H9 (cell line): ENCODE data around the gene ARHGAP9. TPM values are rescaled to one million over a fixed set of nuclear protein-coding genes. Genes with fewer than 3 reads are reported as not detected.

Source experiments
- DNase-seq: peaks from one replicate; pipeline ENCODE4 v3.0.0-alpha.2; 2017
- H2AFZ ChIP-seq: one replicate; pipeline ENCODE4 v1.6.1; 2013; ENCODE audit warnings: mild to moderate bottlenecking, low read length, control low read depth, moderate library complexity
- H2AK5ac ChIP-seq: 2 replicates; pipeline ENCODE4 v1.6.1; 2013; ENCODE audit warnings: low read length, control low read depth, mixed read lengths; ENCODE audit not compliant: insufficient read length
- H2BK120ac ChIP-seq: one replicate; pipeline ENCODE4 v1.6.1; 2013; ENCODE audit warnings: low read depth, mild to moderate bottlenecking, low read length, control low read depth, inconsistent platforms; ENCODE audit not compliant: poor library complexity, severe bottlenecking
- H2BK12ac ChIP-seq: 2 replicates; pipeline ENCODE4 v1.6.1; 2013; ENCODE audit warnings: low read length, control low read depth, mixed read lengths, low read depth; ENCODE audit not compliant: insufficient read length
- H2BK15ac ChIP-seq: 2 replicates; pipeline ENCODE4 v1.6.1; 2013; ENCODE audit warnings: low read depth, low read length, control low read depth
- H2BK20ac ChIP-seq: one replicate; pipeline ENCODE4 v1.6.1; 2013; ENCODE audit warnings: low read depth, mild to moderate bottlenecking, low read length, control low read depth, inconsistent platforms; ENCODE audit not compliant: poor library complexity, severe bottlenecking
- H2BK5ac ChIP-seq: 2 replicates; pipeline ENCODE4 v1.6.1; 2013; ENCODE audit warnings: low read length, control low read depth, mixed read lengths; ENCODE audit not compliant: insufficient read length
- H3K14ac ChIP-seq: 2 replicates; pipeline ENCODE4 v1.6.1; 2013; ENCODE audit warnings: low read length, control low read depth; ENCODE audit not compliant: insufficient read depth
- H3K18ac ChIP-seq: 2 replicates; pipeline ENCODE4 v1.6.1; 2013; ENCODE audit warnings: low read depth, mild to moderate bottlenecking, mixed read lengths, low read length, control low read depth; ENCODE audit not compliant: insufficient read length
- H3K23ac ChIP-seq: 2 replicates; pipeline ENCODE4 v1.6.1; 2013; ENCODE audit warnings: low read length, control low read depth, mixed read lengths, low read depth; ENCODE audit not compliant: insufficient read length
- H3K23me2 ChIP-seq: 2 replicates; pipeline ENCODE4 v1.6.1; 2013; ENCODE audit warnings: low read depth, mild to moderate bottlenecking, mixed read lengths, low read length, control low read depth; ENCODE audit not compliant: insufficient read length, poor library complexity, severe bottlenecking
- H3K27ac ChIP-seq: 2 replicates; pipeline ENCODE4 v1.5.1; 2013; ENCODE audit warnings: low read length, control low read depth, mixed read lengths, low read depth; ENCODE audit not compliant: insufficient read length
- H3K27me3 ChIP-seq: 2 replicates; pipeline ENCODE4 v1.6.1; 2013; ENCODE audit warnings: low read length, control low read depth, inconsistent platforms; ENCODE audit not compliant: insufficient read depth
- H3K4ac ChIP-seq: 2 replicates; pipeline ENCODE4 v1.6.1; 2013; ENCODE audit warnings: low read depth, mild to moderate bottlenecking, control low read depth, inconsistent platforms, low read length, moderate library complexity
- H3K4me1 ChIP-seq: 2 replicates; pipeline ENCODE4 v1.6.1; 2013; ENCODE audit warnings: low read length, control low read depth, inconsistent platforms; ENCODE audit not compliant: insufficient read depth
- H3K4me2 ChIP-seq: 2 replicates; pipeline ENCODE4 v1.6.1; 2013; ENCODE audit warnings: low read length, control low read depth, mixed read lengths; ENCODE audit not compliant: insufficient read length, insufficient read depth
- H3K56ac ChIP-seq: 2 replicates; pipeline ENCODE4 v1.6.1; 2013; ENCODE audit warnings: low read depth, mild to moderate bottlenecking, mixed read lengths, low read length, control low read depth; ENCODE audit not compliant: insufficient read length
- H3K79me1 ChIP-seq: 2 replicates; pipeline ENCODE4 v1.6.1; 2013; ENCODE audit warnings: low read depth, mild to moderate bottlenecking, moderate library complexity, low read length, control low read depth, inconsistent platforms; ENCODE audit not compliant: insufficient read depth, poor library complexity, severe bottlenecking
- H3K79me2 ChIP-seq: 2 replicates; pipeline ENCODE4 v1.6.1; 2013; ENCODE audit warnings: low read length, control low read depth, inconsistent platforms; ENCODE audit not compliant: insufficient read depth
- H3K9ac ChIP-seq: 2 replicates; pipeline ENCODE4 v1.6.1; 2013; ENCODE audit warnings: low read length, control low read depth, mixed read lengths; ENCODE audit not compliant: insufficient read length; ENCODE audit errors: extremely low read depth
- H3K9me3 ChIP-seq: one replicate; pipeline ENCODE4 v1.6.1; 2013; ENCODE audit warnings: low read depth, low read length, inconsistent platforms; ENCODE audit not compliant: control insufficient read depth
- H3T11ph ChIP-seq: one replicate; pipeline ENCODE4 v1.6.1; 2013; ENCODE audit warnings: mild to moderate bottlenecking, low read length, control low read depth, inconsistent platforms
- H4K20me1 ChIP-seq: one replicate; pipeline ENCODE4 v1.6.1; 2013; ENCODE audit not compliant: control insufficient read depth, insufficient read length, insufficient read depth
- H4K5ac ChIP-seq: 2 replicates; pipeline ENCODE4 v1.6.1; 2013; ENCODE audit warnings: low read depth, mild to moderate bottlenecking, mixed read lengths, low read length, control low read depth; ENCODE audit not compliant: insufficient read length
- H4K8ac ChIP-seq: replicated peaks from 2 replicates; pipeline ENCODE4 v1.6.1; 2013; ENCODE audit warnings: low read length, control low read depth, mixed read lengths, low read depth; ENCODE audit not compliant: insufficient read length
- H4K91ac ChIP-seq: 2 replicates; pipeline ENCODE4 v1.6.1; 2013; ENCODE audit warnings: low read depth, mild to moderate bottlenecking, moderate library complexity, mixed read lengths, low read length, control low read depth; ENCODE audit not compliant: insufficient read length
- H3K27ac Mint-ChIP-seq, 3 experiments: 2 replicates in 2 of 3; 3 replicates in 1 of 3; pipeline ENCODE4 v1.8.0; 2020 to 2021; ENCODE audit warnings: mixed read lengths in 3 of 3, mild to moderate bottlenecking in 1 of 3, moderate library complexity in 1 of 3
- H3K27me3 Mint-ChIP-seq: 2 replicates; pipeline ENCODE4 v1.8.0; 2021; ENCODE audit warnings: low read depth, mild to moderate bottlenecking, moderate library complexity, mixed read lengths
- H3K36me3 Mint-ChIP-seq, 3 experiments: 2 replicates in 2 of 3; 3 replicates in 1 of 3; pipeline ENCODE4 v1.8.0; 2020 to 2021; ENCODE audit warnings: low read depth in 3 of 3, mixed read lengths in 3 of 3; ENCODE audit not compliant: insufficient read depth in 1 of 3
- H3K4me1 Mint-ChIP-seq, 2 experiments: 2 replicates each; pipeline ENCODE4 v1.8.0; 2020; ENCODE audit warnings: mixed read lengths in 2 of 2
- H3K4me3 Mint-ChIP-seq, 2 experiments: 2 replicates in 1 of 2; 3 replicates in 1 of 2; pipeline ENCODE4 v1.8.0; 2020 to 2021; ENCODE audit warnings: mild to moderate bottlenecking in 2 of 2, mixed read lengths in 2 of 2, moderate library complexity in 1 of 2
- H3K9me3 Mint-ChIP-seq, 2 experiments: 2 replicates in 1 of 2; 3 replicates in 1 of 2; pipeline ENCODE4 v1.8.0; 2020; ENCODE audit warnings: mild to moderate bottlenecking in 2 of 2, mixed read lengths in 2 of 2, moderate library complexity in 1 of 2
- WGBS: extraction: QIAGEN DNeasy Blood & Tissue Kit; methylation state at CpG from one replicate; pipeline ENCODE4 v1.1.7; 2013; ENCODE audit warnings: missing lambda C conversion rate, low lambda C conversion rate, mixed read lengths; ENCODE audit not compliant: insufficient read length; ENCODE audit errors: extremely low coverage; 5-methylcytosine and 5-hydroxymethylcytosine counted together
- total RNA-seq: library from RNA; stranded (reverse); gene quantifications from 2 replicates; pipeline ENCODE4 v1.2.1, GENCODE V29; 2021
- TF ChIP-seq, protein P1 (sequence below): fragments of 200-600 bp; sonication (generic); conservative IDR thresholded peaks from 3 replicates; pipeline ENCODE4 v1.8.0; 2021; ENCODE audit warnings: antibody characterized with exemption, mild to moderate bottlenecking

Gene ARHGAP9
- total RNA-seq, 1 experiment from 2014 or later, result 3.7 TPM

GRCh38 chr12:57475271-57476161, 4.2 kb downstream of the ARHGAP9 start:
- WGBS, result no CpG with 5 or more reads among the region's 84 CpGs
- no peak overlapping the region for H3K27ac Mint-ChIP-seq
- no peak overlapping the region for H2BK5ac ChIP-seq

More at GRCh38 chr12:57475271-57476161, 4.2 kb downstream of the ARHGAP9 start:
- TF ChIP-seq, protein P1, sequence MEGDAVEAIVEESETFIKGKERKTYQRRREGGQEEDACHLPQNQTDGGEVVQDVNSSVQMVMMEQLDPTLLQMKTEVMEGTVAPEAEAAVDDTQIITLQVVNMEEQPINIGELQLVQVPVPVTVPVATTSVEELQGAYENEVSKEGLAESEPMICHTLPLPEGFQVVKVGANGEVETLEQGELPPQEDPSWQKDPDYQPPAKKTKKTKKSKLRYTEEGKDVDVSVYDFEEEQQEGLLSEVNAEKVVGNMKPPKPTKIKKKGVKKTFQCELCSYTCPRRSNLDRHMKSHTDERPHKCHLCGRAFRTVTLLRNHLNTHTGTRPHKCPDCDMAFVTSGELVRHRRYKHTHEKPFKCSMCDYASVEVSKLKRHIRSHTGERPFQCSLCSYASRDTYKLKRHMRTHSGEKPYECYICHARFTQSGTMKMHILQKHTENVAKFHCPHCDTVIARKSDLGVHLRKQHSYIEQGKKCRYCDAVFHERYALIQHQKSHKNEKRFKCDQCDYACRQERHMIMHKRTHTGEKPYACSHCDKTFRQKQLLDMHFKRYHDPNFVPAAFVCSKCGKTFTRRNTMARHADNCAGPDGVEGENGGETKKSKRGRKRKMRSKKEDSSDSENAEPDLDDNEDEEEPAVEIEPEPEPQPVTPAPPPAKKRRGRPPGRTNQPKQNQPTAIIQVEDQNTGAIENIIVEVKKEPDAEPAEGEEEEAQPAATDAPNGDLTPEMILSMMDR, result no peak
- Mint-ChIP-seq H3K9me3 (no peaks in the 10 kb centered on the region), H3K27me3 (peaks cover 82% of the 10 kb centered on the region), H3K4me1 (peaks cover 21 to 22% of the 10 kb centered on the region in 2 experiments), H3K4me3 (peak overlapping the region; percentile 59 to 80), H3K36me3 (no peaks in the 10 kb centered on the region; a peak in 2 of 7 replicates)
- peaks cover 3% of the 10 kb centered on the region for H4K20me1 ChIP-seq
- no peaks in the 10 kb centered on the region; the same call in 1 of the 2 replicates for H3K4me1 ChIP-seq
- H2AK5ac ChIP-seq, result no peak overlapping the region
- H2BK15ac ChIP-seq, result no peak overlapping the region
- H3K27ac ChIP-seq, result no peak overlapping the region
- no peak overlapping the region for H4K5ac ChIP-seq
- no peak overlapping the region for H3K14ac ChIP-seq
- peaks cover 37% of the 10 kb centered on the region for H3K27me3 ChIP-seq
- H2AFZ ChIP-seq, result no peak overlapping the region
- H2BK12ac ChIP-seq, result no peak overlapping the region
- H2BK20ac ChIP-seq, result no peak overlapping the region
- no peak overlapping the region for H3T11ph ChIP-seq
- H3K79me2 ChIP-seq, result no peaks in the 10 kb centered on the region
- H3K79me1 ChIP-seq, result no peaks in the 10 kb centered on the region
- no peak overlapping the region for H3K18ac ChIP-seq
- peaks cover 15% of the 10 kb centered on the region for H3K23me2 ChIP-seq
- H2BK120ac ChIP-seq, result no peak overlapping the region
- H3K4me2 ChIP-seq, result peak overlapping the region; percentile 62
- H3K9ac ChIP-seq, result no peak overlapping the region
- no peak overlapping the region for H3K23ac ChIP-seq
- no peak overlapping the region for H3K4ac ChIP-seq
- H3K56ac ChIP-seq, result no peak overlapping the region
- H4K91ac ChIP-seq, result no peak overlapping the region
- peak; percentile 63 for DNase-seq
- H4K8ac ChIP-seq, result no peak overlapping the region
- no peaks in the 10 kb centered on the region for H3K9me3 ChIP-seq
